CD4-positive, alpha-beta T cell treated with Interleukin-10 for 1 hour (primary cell): Measurements from ENCODE around the gene TUBGCP3.
"Not testable (repeated sequence)": the region's sequence is repeated elsewhere in the genome, so short reads cannot be mapped to it uniquely, and the experiment has no call there.

ENCODE experiments used
- DNase-seq: peaks from one replicate; pipeline ENCODE4 v3.0.0-alpha.2; 2020

TUBGCP3 gene, protein sequence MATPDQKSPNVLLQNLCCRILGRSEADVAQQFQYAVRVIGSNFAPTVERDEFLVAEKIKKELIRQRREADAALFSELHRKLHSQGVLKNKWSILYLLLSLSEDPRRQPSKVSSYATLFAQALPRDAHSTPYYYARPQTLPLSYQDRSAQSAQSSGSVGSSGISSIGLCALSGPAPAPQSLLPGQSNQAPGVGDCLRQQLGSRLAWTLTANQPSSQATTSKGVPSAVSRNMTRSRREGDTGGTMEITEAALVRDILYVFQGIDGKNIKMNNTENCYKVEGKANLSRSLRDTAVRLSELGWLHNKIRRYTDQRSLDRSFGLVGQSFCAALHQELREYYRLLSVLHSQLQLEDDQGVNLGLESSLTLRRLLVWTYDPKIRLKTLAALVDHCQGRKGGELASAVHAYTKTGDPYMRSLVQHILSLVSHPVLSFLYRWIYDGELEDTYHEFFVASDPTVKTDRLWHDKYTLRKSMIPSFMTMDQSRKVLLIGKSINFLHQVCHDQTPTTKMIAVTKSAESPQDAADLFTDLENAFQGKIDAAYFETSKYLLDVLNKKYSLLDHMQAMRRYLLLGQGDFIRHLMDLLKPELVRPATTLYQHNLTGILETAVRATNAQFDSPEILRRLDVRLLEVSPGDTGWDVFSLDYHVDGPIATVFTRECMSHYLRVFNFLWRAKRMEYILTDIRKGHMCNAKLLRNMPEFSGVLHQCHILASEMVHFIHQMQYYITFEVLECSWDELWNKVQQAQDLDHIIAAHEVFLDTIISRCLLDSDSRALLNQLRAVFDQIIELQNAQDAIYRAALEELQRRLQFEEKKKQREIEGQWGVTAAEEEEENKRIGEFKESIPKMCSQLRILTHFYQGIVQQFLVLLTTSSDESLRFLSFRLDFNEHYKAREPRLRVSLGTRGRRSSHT

DNA sequence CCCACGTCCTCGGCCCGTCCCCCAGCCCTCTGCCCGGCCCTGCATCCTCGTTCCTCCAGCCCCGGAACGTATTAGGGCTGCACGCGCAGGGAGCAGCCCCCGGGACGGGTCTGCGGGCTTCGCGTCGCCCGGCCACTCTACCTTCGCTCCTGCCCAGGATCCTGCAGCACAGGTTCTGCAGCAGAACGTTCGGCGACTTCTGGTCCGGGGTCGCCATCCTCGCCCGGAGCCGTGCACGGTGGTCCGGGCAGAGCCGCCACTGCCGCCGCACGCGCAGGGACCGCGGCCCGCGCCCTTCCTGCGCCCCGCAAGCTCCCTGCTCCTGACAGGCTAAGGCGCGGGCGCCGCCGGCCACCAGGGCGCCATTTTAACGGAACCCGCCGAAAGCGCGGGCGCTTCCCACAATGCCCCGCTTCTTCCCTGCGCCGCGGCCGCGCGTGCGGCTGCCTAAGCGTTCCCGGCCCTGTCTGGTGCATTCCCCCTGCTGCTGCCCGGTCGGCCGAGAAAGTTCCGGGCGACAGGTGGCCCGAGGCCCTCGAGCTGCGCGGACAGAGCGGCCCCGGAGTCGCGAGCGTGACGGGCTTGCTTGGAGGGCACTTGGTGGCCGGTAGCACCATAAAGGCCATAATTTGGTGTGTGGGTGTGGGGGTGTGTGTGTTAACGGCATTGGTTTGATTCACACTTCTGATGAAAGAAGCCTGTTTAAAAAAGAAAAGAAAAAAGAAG is at the start of gene TUBGCP3:
Gene TUBGCP3, minus strand, starts transcription at position 390 of the 726 bp plus-strand sequence. Its CDS starts 173 bp downstream, at position 217.
- peak; percentile 79 for DNase-seq

DNA sequence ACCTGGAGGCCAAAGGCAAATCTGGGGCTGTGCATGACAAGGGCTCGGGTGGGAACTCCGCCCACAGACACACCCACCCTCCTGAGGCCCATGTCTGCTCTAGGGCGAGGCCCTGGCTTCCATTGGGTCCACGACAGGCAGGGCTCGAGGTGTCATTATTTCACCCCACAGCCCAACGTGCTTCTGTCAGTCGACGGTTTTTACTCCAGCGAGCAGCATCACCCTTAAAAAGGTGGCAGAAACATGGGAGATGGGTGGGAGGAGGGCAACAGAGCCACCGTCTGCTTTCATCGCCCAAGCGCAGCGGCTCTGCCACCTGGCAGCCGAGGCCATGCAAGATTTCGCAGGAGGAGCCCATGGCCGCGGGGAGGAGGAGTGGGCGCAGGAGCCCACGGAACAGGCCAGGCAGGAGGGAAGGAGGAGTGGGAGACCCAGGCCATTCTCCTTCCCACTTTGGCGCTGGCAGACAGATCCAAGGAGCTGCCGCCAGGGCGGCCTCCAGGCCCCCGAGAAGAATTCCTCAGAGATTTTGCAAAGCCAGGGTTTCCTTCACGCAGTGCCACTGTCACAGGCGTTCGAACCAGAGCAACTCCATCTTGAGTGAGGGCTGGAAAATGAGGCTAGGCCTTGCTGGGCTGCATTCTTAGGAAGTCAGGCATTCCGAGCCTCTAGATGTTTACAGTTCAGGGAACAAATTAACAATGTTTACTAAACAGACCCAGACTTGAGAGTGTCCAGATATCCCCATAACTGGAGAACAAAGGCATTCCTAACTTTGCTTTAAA is 49.3 kb upstream of the TUBGCP3 start:
- DNase-seq: no peak

DNA sequence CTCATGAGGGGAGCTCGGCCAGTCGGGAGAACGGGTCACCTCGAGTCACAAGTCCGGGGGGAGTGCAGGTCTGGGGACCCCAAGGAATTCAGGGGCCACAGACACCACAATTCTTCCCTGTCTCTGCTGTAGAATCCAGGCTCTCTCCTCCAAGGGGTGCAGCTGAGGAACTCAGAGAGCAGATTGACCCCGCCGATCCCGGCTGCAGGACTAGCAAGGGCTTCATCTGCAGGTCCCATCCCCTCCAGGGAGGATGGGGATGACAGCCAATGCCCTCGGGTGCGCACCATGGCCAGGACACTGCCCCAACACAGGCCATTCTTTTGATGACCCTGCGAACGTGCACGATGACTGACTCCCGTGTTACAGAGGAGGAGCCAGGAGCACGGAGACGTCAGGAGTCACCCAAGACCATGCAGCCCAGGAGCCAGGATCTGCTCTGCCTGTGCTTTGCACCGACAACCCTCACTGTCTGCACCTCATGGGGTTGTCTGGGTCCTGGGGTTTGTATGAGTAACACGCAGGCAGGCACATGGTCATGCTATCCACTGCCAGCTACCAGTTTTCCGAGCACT is 48.5 kb upstream of the TUBGCP3 start:
- DNase-seq: no peak

DNA sequence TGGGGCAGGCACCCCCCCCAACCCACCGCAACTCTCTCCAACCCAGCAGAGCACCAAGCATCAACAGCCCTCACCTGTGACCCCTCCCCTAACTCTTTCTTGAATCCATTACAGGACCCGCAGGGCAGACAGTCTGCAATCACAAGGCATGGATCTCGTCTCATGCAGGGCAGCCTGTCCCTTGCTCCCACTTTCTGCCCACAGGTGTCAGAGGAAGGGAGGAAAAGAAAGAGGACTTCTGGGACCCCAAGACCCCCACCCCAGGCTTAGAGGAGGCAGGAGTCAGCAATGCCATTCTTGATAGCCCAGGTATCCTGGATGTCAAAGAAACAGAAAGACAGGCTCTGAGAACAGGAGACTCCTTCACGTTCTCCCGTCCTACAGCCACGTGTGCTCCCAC is 47.4 kb upstream of the TUBGCP3 start:
- no peak for DNase-seq

DNA sequence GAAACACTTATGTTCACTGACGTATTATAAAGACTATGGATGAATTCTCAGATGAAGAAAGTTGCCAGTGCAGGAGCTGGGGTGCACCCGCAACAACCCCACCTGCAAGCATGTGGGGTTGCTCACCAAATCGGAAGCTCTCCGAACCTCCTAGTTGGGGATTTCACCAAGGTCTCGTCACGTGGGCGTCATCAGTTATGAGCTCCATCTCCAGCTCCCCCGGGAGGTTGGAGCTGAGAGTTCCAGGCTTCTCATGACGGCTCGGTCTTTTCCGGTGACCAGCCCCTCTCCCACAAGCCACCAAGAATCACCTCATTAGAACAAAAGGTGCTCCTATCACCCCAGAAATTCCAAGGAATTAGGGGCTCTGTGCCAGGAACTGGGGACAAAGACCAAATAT is 46.1 kb upstream of the TUBGCP3 start:
- DNase-seq: no peak

DNA sequence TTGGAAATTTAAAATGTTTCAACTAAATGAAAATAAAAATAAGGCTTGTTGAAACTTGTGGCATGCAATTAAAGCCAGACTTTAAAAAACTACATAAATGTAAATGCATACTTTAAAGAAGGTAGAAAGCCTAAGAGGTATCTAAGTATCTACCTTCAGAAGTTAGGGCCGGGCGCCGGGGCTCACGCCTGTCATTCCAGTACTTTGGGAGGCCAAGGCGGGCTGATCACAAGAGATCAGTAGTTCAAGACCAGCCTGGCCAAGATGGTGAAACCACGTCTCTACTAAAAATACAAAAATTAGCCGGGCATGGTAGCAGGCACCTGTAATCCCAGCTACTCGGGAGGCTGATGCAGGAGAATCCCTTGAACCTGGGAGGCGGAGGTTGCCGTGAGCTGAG is 42.3 kb upstream of the TUBGCP3 start:
- not testable (repeated sequence) for DNase-seq

DNA sequence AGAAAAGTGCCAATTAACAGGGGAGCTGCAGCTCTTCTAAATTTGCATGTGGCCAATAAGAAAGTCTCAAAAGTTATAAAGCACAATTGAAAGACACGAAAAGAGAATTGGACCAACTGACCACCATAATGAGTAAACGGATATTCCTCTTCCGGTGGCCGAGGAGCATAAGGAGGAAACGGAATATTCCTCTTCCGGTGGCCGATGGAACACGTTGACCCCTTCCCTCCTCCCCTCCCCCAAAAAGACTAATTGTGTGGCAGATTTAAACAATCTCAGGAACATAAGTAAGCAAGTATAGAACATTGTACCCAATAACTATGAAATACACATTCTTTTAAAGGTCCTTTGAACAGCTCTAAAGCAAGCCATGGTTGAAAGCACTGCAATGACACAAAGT is 41.2 kb upstream of the TUBGCP3 start:
- DNase-seq: no peak

DNA sequence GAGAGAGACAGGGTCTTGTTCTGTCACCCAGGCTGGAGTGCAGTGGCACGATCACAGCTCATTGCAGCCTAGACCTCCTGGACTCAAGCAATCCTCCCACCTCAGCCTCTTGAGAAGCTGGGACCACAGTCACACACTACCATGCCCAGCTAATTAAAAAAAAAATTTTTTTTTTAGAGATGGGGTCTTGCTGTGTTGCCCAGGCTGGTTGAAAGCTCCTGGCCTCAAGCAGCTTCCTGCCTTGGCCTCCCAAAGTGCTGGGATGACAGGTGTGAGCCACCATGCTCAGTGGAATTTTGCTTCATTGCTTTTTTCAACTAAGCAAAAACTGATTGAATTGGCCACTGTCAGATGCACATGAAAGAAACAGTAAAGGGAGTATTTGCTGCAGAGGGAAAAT is 39.7 kb upstream of the TUBGCP3 start:
- DNase-seq: not testable (repeated sequence)

DNA sequence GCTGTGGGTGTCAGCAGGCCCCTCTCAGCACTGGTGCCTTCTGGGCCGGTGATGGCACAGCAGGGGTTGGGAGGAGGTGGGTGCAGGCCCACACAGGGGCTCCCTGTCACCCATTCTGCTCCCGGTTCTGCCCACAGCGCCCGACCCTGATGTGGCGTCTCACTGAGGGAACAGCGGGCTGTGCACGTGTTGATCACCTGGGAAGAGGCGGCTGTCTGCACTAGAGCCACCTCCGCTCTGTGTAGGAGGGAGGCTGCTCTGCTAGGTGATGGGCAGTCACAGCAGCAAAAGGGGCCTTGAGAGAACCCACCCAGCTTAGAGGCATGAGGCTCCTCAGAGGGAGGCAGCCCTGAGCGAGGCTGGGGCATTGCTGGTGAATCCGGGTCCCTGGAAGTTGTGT is 39.2 kb upstream of the TUBGCP3 start:
- no peak for DNase-seq

DNA sequence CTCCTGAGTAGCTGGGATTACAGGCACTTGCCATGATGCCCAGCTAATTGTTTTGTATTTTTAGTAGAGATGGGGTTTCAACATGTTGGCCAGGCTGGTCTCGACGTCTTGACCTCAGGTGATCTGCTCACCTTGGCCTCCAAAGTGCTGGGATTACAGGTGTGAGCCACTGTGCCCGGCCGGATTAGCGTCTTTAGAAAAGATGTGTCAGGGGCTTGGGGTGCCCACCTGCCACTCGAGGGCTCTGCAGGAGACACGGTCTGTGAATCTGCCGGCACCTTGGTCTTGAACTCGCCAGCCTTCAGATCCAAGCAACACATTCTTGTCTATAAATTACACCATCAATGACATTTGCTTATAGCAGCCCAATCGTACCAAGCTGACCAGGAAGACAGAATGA is 38.8 kb upstream of the TUBGCP3 start:
- no peak for DNase-seq

DNA sequence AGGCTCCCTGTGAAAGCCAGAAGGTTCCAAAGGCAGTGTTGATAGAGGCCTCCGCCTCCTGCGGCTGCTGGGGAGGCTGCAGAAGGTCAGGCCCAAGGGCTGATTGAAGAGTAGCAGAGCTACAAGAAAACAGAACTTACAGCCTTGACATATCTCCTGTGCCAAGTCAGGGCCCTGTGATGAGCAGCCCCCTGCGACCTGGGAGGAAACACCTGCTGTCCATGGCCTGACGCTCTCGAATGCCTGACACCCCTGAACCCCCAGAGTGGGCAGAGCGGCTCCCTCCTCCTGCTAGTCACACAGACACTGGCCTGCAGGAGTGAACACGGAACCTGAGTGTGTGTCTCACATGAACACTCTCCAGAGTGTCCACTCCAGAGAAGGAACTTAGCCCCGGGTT is 38.2 kb upstream of the TUBGCP3 start:
- no peak for DNase-seq

DNA sequence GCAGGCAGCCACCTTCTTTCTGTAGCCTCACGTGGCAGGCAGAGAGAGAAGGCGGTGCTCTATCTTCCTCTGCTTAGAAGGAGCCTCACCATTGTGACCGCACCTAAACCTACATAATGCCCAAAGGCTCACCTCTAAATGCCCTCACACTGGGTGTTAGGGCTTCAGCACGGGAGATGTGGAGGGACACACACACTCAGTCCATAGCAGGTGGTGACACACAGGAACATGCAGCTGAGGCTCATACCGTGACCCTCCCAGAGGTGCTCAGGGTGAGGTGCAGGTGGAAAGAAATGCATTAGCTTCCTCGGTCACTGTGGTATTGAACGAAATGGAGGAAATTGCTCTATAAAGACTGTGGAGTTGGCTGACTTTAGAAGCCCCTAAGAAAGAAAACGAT is 37.7 kb upstream of the TUBGCP3 start:
- DNase-seq: no peak

DNA sequence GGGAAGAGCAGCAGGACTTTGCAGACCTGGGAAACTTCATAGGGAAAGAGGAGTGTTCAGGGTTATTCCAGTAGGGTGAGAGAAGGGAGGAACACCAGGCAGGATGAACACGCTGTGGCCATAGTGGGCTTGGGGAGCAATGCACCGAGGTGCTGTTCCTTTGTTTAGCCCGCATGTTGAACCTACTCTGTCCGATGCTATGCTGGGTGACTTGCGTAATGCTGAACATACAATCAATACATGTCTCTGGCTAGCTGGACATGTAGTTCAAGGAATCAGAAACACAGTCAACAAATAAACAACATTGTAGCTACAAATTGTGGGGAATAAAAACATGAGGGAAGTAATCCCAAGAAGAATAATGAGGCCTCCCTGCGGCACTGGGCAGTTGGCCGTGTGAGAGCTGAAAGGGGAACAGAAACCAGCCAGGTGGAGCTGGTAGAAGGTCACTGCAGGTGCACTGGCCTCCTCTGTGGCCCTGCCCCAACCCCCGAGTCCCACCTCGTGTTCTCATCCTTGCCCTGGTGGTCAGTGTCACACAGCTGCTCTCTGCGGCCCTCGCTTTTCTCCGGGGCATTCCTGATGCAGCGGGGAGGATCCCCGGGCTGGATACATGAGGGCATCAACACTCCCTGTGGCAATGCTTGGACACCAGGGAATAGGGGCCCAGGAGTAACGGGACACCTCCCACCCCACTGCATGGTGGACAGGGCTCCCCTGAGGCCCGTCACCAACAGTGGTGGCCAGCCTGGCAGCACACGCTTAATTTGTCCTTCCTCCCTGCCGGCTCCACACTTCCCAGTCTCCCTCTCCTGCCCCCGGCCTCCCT is 36.9 kb upstream of the TUBGCP3 start:
- no peak for DNase-seq

DNA sequence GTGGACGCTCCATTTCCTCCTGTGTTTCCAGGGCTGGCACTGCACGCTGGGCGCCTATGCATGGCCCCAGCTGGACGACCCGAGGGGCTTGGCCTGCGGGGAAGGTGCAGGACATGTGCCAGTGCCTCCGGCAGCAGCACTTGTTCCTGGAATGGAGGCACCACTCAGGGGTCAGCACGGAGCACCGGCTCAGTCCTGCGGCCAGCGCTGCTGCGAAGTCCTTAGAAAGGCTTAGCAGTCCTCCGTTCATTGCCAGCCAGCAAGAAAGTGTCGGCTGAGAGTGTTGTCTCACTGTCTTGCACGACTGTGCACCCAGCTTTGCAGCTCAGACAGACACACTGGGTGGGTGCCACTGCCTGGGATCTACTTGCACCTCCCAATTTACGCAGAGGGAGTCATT is 36.1 kb upstream of the TUBGCP3 start:
- DNase-seq: no peak

DNA sequence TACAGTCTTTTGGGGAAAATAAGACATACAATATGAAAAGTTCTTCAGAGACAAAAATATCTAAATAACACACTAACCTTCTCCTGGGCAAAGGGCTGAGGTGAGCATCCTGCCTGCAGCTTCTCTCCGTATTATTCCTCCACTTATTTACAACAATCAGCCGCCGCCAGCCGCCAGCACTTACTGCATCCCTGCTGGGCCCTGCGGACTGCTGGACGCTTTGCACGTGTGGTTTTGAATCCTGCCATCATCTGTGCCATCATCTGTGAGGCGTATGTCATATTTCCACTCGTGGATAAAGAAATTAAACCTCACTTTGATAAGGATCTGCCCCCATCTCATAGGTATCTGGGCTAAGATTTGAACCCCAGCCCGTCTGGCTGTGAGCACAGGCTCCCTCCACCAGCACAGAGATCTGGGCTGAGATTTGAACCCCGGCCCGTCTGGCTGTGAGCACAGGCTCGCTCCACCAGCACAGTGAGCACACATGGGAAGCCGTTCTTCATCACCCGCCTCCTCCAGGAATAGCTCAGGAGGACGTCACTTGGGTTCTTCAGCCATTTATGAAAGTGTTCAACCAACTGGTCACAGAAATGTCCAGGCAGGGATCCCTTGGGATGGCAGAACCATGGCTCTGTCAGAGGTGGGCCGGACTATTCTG is 35.2 kb upstream of the TUBGCP3 start:
- DNase-seq: no peak

DNA sequence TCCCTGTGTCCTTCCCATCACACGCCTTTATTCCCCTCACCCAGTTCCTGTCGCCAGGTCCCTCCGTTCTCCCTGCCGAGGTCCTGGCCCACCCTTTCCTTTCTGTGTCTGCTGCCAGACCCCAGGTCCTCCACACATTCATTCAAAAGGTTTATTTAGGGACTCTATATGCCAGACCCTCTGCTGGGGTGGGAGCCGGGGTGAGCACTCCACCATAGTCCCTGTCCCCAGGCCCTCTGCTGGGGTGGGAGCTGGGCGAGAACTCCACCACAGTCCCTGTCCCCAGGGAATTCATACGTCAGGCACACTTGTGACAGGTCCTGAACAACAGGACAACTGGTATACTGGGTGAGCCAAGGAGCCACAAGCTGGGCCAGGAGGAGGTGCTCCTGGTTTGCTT is 34.4 kb upstream of the TUBGCP3 start:
- no peak for DNase-seq

DNA sequence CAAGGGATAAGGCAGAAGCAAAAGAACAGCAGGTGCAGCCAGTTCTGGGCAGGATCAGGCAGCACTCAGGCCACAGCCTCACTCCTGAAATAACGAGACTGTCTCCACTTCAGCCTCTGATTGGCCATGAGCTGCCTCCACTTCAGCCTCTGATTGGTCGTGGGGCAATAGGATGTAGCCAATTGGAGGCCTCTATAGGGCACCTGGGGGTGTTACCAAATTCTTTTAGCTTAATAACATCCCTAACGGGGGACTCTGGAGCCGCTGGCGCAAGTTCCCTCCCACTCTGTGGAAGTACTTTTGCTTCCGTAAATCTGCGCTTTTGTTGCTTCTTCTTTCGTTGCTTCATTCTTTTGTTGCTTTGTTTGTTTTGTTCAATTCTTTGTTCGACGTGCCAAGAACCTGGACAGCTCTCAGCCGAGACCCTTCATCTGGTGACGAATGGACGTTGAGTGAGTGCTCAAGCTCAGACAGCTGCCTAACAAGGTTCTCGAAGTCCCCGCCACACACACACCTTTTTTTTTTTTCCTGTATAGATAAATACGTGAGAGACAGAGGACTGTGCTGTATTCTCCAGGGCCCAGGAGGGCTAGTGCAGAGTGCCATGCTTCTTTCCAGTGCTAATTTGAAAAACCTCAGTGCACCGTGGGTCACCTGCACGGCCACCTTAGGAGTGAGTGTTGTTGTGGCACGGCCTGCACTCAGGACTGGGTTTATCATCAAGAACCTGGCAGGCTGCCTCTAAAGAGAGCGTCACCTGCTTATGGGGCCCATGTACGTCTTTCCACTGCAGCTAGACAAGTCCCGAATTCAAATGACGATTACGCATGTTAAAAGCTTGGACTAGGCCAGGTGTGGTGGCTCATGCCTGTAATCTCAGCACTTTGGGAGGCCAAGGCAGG is 32.0 kb upstream of the TUBGCP3 start:
- no peak for DNase-seq

DNA sequence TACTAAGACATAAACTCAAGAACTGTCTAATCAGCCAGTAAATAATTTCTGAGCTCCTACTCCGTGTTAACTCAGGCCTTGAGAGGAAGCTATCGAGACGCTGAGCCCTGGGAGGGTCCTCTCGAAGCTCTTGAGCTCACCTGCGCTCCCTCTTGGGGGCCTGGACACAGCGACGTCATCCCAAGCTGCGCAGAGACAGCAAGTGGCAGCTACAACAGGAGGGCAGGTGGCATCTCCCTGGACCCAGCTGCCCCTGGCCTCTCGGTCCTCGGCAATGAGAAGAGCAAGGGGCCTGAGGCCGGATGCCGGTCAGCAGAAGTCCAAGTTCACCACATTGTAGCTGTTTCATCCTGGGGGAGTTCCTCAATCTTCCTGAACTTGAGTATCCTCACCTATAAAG is 30.5 kb upstream of the TUBGCP3 start:
- DNase-seq: no peak

DNA sequence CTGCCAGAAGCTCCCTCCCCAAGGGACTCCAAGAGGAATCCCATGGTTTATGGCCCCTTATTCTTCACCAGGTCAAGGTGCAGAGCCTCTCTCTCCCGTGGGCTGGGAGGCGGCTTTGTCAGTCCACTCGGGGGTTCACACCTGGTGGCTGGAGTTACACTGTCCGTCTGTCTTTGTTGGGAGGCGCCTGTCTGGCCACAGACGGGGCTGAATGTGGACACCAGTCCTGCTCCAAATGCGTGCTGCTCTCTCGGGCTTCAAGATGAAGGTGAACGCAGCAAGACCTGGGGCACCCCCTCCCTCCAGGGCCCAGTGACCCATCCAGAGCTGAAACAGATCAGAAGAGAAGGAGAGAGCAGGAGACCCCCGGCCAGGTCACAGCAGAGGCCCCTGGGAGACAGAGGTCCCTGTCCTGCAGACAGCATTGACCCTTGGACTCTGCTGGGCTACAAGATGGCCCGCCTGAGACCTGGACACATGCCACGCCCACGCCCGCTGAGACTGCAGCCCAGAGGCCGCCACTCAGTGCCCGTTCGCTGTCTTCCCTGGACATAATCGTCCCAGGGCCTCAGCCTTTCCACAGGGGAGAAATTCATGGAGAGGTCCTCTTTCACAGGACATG is 29.9 kb upstream of the TUBGCP3 start:
- no peak for DNase-seq
